Activated T-cell treated with anti-CD3 and anti-CD28 coated beads for 1 hour (primary cell): Measurements from ENCODE around the gene CLIP2.
A peak's percentile ranks its signal among the peaks of the same experiment; 100 is the strongest.

Source experiments
- DNase-seq: peaks from one replicate; pipeline ENCODE4 v3.0.0-alpha.2; 2020; ENCODE audit warnings: low read depth

The CLIP2 gene

DNA sequence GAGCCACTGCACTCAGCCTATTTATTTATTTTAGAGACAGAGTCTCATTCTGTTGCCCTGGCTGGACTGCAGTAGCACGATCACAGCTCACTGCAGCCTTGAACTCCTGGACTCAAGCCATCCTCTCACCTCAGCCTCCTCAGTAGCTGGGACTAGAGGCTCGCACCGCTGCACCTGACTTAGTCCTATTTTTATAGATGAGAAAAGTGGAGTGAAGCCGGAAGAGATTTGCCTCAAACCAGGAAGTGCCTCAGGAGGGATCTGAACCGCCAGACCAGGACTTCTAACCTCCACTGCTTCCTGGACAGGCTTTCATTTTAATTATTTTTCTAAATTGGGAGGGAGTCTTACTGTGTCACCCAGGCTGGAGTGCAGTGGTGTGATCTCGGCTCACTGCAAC, 17.5 kb upstream of the CLIP2 start:
- DNase-seq, result no peak

DNA sequence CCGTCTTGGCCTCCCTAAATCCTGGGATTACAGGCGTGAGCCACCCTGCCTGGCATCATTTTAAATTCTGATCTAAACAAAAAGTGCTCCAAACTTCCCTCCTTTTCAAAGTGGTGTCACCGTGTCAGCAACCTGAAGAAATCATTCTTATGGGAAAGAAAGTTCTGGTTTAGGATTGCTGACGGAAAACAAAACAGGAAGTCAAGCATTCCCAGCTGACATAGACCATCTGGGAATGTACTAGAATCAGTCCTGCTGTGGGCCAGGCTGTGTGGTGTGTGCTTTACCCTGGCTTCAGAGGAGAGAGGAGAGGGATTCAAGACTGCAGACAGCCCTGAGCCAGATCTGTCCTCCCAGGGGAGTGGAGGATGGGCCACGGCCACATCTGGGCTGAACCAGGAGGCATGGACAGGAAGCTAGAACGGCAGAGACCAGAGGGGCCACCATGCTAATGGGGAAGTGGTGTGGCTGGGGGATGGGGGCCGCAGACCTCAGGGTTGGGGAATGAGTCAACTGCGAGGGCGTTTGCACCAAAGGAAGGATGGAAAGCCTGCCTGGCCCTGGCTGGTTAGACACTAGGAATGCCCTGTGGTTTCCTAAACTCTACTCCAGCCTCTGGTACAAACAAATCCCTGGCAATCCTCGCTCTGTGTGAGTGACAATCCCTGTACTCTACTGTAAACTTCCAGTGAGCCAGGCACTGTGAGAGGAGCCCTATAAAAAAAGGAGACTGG, 16.7 kb upstream of the CLIP2 start:
- DNase-seq, result no peak

DNA sequence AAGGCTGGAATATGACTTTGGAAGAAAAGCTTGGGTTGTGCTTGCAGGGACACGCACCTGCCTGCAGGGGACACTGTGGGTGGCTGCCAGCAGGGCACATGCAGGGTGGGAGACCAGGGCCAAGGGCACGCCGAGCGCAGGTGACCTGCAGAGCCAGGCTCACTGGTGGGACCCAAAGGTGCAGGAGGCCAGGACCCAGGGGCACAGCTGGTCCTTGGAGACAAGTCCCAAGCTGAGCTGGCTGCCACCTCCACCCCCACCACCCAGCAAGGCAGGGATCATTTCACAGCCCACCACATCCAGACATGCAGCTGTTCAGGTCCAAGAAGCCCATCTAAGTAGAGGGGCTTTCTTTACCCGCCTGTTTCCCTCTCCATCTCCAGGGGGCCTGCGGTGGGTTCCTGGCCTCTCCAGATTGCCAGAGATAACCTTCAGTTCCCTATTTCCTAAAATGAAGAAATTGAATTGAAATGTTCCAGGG, 13.8 kb upstream of the CLIP2 start:
- no peak for DNase-seq

DNA sequence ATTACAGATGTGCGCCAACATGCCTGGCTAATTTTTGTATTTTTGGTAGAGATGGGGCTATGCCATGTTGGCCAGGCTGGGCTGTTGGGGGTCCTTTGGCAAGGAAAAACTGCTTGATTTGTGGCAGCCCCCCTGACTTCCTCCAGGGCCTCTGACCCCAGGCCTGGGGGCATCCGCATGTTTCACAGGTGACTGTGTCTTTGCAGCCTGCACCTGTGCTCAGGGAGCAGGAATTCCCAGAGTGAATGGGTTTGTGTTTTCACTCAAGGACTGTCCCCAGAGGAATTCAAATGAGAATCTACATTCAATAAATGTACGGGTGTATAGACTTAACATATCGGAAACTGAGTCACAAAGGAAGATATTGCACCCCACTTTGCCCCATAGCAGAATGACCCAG, 11.6 kb upstream of the CLIP2 start:
- no peak for DNase-seq

DNA sequence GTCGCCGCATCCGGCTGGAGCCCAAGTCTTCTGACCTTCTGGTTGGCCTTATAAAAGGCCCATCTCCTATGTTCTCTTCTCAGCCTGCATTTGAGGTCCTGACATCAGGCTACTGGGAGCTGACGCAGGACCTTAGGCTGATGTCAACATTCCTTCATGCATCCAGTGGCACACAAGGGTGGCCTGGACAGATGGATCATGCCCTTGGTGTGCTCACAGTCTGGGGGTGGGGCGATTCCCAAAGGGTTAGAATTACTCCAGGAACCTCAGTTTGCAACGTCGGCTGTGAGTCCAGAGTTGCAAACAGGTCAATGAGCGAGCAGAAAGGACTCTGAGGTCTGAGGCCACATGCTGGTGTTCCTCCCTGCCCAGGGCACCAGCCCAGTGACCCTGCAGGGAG, 8.2 kb upstream of the CLIP2 start:
- DNase-seq, result no peak

DNA sequence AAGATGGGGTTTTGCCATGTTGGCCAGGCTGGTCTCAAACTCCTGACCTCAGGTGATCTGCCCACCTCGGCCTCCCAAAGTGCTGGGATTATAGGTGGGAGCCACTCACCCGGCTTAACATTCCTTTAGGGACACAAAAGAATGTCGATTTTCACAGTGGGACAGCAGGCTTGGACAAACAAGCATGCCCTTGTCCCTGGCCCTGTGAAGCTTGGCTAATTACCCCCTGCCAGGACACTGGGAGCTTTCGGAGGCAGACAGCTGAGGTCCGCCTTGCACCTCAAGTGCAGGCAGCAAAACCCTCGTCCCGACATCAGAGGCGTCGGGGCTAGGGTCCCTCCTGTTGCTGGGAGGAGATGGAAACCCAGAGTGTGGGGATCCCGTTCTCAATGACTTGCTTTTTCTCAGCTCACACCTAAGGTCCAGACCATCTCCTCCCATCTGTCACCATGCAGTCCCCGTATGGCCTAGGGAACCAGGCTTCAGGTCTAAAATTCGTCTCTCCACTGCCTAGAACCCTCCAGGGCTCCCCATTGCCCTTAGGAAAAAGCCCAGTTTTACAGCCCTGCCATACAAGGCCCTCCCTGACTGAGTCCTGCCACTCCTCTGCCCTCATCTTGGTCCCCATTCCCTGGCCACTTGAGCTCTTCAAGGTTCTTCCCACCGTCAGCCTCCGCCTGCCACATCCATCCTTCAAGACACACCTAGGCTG, 6.3 kb upstream of the CLIP2 start:
- DNase-seq, result no peak

DNA sequence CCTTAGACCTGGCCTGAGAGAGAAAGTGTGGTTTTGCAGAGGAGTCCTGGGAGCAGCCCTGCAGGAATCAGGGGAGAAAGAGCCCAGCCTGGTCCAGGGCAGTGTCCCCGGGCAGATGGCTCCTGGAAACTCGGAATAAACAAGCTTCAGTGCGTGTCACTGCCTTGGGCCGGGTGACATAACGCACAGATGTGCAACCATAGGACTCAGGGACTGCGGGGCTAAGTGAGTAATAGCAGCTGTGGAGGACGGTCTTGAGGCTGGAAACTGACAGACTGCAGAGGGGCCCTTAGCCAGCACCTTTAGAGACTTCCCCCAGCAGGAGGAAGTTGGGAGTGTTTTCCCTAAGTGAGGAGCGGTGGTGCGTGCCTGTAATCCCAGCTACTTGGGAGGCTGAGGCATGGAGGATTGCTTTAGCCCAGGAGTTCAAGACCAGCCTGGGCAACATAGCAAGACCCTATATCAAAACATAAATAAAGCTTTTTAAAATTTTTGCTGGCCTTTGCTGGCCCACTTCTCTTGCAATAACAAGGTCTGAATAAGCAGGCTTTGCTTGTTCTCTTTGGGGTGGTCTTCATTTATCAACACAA, 5.3 kb upstream of the CLIP2 start:
- DNase-seq, result no peak

DNA sequence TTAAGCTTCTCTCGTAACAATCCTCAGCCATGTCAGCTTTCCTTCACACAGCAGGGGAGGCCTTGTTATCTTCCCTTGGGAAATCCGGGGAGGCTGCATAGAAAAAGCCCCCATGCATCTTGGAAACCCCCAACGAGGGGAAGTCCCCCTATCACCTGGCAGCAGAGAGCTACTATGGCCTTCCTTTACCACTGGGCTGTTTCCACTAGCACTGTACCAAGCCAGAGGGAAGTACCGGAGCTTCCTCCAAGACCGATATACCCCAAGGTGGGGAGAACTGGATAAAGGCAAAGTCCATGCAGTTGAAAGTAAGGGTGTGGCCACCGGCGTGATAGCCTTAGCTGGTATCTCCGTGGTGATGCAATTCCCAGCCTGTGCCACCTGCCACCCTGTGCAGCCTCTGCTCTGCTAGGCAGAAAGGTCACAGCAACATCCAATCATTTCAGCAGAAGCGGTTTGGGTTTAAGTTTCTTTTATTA, 4.4 kb upstream of the CLIP2 start:
- no peak for DNase-seq

DNA sequence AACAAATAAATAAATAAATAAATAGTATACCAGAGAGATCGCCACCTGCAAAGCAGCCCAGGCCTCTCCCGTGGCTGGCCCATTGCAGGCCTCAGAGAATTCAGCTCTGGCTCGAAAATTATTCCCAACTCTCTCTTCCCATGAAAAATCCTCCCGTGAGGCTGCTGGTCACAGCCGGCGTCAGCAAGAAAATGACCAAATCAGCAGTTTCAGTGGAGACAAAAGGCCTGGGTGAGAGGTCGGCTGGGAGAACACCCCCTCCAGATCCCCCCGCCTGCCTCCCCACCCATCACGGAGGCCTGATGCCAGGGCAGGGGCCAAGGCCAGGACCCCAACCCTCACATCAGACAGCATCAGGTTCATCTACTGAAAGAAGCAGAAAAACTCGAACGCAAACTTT, 3.1 kb upstream of the CLIP2 start:
- DNase-seq, result no peak

DNA sequence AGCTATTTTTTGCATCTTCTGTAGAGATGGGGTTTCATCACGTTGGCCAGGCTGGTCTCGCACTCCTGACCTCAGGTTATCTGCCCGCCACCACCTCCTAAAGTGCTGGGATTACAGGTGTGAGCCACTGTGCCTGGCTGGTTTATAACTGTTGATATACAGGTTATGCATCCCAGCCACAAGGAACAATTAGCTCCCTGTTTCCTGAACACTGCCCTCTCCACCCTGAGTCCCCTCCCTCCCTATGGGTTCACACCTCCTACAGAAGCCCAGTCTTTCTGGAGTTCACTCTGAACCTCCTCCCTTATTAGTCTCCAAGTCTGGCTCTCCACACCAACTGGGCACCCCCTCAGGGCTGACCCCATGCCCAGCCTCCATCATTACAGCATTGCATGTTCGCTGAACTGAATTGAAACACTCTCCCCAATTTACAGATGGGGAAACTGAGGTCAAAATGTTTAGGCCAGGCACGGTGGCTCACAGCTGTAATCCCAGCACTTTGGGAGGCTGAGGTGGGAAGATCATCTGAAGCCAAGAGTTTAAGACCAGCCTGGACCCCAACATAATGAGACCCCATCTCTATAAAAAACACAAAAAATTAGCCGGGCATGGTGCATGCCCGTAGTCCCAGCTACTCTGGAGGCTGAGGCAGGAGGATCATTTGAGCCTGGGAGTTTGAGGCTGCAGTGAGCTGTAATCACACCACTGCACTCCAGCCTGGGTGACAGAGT, 1.7 kb upstream of the CLIP2 start:
- DNase-seq, result no peak

DNA sequence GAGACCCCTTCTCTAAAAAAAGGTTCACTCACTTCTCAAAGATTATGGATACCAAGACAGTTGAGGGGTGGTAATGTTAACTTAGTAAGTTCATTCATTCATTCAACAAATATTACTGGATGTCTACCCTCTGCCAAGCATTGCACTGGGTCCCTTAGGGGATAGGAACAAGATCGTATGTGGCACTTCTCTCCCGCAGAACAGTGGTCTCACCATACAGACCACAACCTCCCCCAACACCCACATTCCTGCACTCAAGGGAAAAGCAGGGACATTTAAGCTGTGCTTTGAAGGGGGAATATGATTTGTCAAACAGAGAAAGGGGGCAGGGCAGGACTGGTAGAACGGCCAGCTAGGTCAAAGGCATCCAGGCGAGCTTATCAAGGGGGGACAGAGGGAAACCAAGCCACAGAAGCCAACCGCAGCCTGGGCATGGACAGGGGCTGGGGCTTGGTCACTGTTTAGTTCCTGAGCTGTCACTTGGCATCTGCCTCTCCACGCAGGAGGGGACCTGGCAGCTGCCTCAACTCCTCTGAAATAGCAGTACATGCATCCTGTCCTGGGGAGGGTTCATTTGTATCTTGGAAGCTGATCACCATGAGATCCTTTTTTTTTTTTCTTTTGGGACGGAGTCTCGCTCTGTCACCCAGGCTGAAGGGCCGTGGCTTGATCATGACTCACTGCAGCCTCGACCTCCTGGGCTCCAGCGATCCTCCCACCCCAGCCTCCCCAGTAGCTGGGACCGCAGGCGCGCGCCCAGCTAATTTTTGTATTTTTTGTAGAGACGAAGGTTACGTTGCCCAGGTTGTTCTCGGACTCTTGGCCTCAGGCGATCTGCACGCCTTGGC, 949 bp upstream of the CLIP2 start:
- no peak for DNase-seq

DNA sequence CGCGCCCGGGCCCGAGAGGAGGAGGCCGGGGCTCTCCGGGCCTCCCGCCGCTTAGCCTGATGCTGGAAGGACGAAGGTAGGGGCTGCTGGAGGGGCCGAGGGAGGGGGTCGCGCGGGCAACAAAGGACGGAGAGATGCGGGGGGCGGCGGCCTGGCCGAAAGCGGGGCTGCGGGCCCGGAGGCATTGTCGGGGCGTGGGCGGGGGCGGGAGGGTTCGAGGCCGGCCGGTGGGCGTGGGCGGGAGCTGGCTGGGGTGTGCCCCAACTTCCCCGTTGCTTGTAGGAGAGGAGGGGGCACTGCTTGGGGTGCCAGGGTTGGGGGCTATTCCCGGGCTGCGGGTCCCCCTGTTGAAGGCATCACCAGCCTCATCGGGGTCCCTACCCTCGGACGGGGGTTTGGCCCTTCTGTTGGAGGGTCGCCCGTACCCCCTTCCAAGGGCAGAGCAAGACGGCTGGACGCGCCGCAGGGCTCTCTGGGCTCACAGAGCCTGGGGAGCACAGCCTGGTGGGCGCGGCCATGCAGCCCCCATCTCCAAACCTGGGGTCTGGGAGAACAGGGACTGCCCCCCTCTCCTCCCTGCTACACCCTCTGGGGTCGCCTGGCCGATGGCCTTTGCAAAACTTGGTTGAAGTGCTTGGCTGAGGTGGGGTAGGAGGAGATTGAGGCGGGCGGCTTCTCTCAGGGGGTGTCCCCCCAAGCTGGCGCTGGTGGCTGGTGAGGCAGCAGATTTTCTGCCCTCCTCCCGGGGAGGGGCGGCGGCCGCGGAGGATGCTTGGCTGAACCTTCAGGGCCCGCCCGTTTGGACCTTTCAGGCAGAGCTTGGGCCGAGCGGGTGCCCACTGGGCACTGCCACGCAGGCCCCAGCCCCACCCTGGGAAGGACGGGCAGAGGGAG, 699 bp downstream of the CLIP2 start:
- peak; percentile 20 for DNase-seq

DNA sequence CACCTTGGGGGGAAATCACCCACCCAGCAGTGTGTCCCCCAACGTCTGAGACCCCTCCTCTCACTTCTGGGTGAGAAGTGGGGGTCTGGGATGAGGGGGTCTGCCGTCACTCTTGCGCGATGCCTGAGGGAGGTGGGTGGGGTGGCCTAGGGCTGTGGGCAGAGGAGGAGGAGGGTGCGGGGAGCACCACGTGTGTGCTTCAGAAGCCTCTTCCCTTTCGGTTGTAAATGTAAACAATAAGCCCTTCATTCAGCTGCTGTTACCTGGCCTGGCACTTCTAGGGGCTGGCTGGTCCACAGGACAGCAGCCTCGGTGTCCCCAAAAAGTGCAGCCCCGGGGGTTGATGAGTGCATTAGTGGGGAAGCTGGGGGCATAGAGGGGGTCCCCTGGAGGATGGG, 1.3 kb downstream of the CLIP2 start:
- no peak for DNase-seq

DNA sequence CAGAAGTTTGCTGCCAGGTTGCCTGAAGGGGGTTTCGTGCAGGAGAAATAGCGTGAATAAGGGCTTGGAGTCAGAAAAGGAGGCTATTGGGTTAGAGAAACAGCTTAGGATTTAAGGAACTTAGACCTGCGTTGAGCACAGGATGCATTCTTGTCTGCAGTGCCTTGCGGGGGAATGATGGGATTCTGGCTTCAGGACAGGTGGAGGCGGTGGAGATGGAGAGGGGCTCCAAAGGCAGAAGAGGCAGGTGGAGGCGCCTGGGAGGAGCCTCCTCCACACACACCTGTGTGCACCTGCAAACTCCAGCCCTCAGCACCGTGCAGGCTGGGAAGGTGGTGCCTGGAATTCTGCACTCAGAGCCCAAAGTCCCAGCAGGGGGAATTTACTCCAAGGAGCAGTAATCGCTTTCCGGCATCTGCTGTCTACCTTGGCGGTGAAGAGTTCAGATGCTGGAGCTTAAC, 1.8 kb downstream of the CLIP2 start:
- no peak for DNase-seq

DNA sequence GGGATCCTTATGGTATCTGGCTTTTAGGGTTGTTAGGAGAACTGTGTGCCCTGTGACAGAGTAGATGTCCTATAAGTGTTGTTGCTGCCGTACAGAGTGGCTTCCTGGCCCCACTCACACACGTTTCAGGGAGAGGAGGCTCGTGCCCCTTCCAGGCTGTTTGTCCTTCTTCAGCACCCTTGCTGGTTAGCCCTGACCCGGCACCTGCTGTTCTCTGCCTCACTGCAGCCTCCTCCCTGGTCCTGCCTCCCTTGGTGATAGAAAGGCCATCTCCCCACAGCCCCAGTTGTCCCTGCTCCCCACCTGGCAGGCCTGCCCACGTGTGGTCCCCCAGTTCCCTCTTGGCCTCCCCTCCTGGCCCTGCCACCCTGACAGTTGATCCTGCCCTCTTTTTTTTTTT, 2.3 kb downstream of the CLIP2 start:
- DNase-seq, result no peak

DNA sequence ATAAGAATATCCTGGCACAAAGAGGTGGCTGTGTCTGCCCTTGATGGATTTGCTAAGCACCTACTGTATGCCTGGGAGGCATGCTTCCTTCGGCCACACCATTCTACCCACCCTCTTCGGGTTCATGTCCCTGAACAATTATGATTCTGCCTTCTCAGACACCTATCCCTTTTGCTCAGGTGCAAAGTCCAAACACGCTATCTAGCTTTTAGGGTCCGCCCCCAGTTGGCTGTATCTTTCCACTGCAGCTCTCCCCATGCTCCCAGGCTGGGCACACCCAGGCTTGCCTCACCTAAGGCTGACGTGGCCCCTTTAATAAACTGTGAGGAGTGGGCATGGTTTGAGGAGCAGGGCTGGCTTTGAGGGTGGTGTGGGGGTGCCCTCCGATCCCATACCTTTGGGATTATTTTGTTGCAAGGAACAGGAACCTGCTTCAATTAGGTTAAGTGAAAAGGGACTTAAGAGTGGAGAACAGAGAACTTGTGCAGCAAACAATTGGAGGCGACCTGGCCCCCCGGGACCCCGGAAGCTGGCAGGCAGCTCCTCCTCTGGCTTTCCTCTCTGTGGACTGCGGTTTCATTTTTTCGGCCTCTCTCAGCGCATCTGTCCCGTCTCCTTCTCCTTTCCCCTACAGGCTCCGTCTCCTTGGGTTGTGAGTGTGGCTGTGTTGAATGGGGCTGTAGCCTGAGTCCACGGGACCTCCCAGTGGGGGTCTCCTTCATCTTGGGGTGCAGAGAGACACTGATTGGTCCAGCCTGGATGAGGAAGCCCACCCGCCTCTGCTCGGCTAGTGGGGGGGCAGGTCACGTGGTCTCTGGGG, 3.8 kb downstream of the CLIP2 start:
- no peak for DNase-seq

DNA sequence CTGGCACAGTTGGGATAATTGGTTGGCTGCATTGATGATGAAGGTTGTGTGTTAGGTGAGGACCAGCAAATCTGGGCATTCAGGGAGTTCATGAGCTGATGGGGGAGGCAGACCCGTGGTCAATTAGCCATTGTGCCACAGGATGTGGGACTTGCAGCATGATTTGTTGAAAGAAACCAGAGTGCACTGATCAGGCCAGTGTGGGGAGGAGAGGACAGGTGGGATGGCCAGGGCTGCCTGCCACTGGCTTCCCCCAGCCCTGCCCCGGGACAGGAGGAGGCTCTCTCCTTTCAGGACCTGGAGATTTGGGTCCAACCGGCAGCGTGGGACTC, 4.3 kb downstream of the CLIP2 start:
- no peak for DNase-seq

DNA sequence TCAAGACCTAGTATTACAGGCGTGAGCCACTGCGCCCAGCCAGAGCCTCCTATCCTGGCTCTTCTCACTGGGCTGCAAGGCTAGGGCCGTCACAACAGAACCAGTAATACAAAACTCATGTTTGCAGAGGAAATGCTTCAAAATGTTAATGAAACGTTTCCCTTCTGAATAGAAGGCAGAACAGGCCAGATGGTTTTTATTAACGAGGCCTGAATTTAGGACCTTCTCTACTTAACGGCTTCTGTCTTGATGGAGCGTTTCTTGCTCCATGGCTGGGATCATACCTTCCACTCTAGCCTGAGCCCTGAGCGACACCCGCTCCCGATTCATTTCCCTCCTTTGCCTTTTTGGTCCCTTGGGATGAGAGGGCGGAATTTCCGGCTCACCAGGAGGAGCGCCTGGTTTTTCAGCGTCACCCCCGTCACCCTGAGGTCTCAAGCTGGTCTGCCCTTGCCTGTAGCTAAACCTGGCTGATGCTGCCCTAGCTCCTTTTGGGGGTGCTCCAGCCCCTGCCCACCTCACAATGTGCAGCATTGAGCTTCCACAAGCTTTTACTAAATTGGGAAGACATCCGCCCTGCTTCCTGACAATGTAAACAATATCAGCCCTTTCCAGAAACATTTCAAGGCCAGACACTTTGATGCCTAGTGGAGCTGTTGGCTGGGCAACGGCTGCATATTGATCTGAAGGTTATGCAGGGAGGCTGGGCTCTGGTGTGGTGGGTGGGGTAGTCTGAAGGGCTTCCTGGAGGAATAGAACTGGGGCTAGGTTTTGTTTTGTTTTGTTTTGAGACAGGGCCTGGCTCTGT, 5.2 kb downstream of the CLIP2 start:
- no peak for DNase-seq
